ENCODE results near the gene GPATCH8. TPM values are rescaled to one million over a fixed set of nuclear protein-coding genes. Genes with fewer than 3 reads are reported as not detected.

Gene GPATCH8
- total and polyA plus RNA-seq, 2 donors (not counting 3 experiments of a cell fraction or from before 2014, with no cell fraction given): 14.6 to 35.3 TPM

DNA sequence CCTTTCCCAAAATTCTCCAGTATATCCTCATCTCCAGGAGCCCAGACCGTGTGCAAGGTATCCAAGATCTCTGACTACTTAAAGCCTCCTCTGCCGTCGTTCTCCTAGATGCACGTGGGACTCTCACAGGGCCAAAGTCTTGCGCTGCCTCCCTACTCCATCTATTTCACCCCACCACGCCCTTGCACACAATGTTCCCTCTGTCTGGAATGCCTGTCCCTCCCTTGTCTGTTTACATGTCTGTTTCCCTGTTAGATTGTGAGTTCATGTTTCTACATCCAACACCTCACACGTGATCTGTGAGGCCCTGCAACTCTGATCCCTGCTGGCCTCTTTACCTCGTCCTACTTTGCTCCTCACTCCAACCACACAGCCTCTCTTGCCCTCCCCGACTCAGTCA lies 49.2 kb upstream of the GPATCH8 start:
- DNase-seq (ENCODE audit: low read depth, low spot score): no peak
- H3K27ac ChIP-seq (ENCODE audit: insufficient read depth, low read depth, low read length): no peak overlapping the region
- no peaks in the 10 kb centered on the region for H3K9me1 ChIP-seq (replicated peaks; ENCODE audit: control insufficient read depth, extremely low read depth, insufficient read depth, low read length)
- no peaks in the 10 kb centered on the region for H3K79me2 ChIP-seq (ENCODE audit: control insufficient read depth, insufficient read depth, low read length)
- H3K4me2 ChIP-seq (ENCODE audit: insufficient read depth, low read length): no peak overlapping the region
- CTCF ChIA-PET: interaction anchor here (0.8 to 0.9 kb wide), 2 partner anchors 8 to 18 kb away, joined by 3 to 4 read pairs; no protein-coding TSS in a partner anchor
- H3K9ac ChIP-seq (replicated peaks; ENCODE audit: extremely low read depth, insufficient read depth, low read length): no peak overlapping the region
- no peaks in the 10 kb centered on the region for H3K9me3 ChIP-seq (replicated peaks; ENCODE audit: control insufficient read depth, insufficient read depth, low read length)
- no peaks in the 10 kb centered on the region for H4K20me1 ChIP-seq (replicated peaks; ENCODE audit: control insufficient read depth, extremely low read depth, insufficient read depth, low read length)
- H3K4me3 ChIP-seq (replicated peaks in 1 of 3; ENCODE audit: insufficient read depth in 1 of 3, low read depth in 1 of 3, low read length in 3 of 3): no peak overlapping the region
- dilution Hi-C loops (cut with MboI; ENCODE audit: extremely low pct_ligation_motif_present, low sequenced_read_pairs): no loop called here
- intact Hi-C loops (cut with micrococcal nuclease): no loop called here
- BruUV-seq (replicated peaks): no TSS peak
- H3K4me1 ChIP-seq (ENCODE audit: control insufficient read depth, extremely low read depth, insufficient read depth, low read length): peaks cover 10% of the 10 kb centered on the region
- no peak for FAIRE-seq
- TF ChIP-seq GATA2 (IDR thresholded peaks at IDR 0.05; ENCODE audit: insufficient read depth, insufficient read length, low read depth, low read length) (no peak), MYC (IDR thresholded peaks at IDR 0.05; ENCODE audit: low read depth, low read length) (no peak), POLR2AphosphoS5 (IDR thresholded peaks at IDR 0.05; ENCODE audit: insufficient read depth, low read depth, low read length) (no peak), EZH2 (IDR thresholded peaks at IDR 0.05; ENCODE audit: borderline replicate concordance, low read depth, low read length, severe bottlenecking) (no peak), POLR2A (IDR thresholded peaks at IDR 0.05; ENCODE audit: low read depth, low read length) (no peak), JUN (IDR thresholded peaks at IDR 0.05; ENCODE audit: borderline replicate concordance, insufficient read depth, insufficient read length, low read depth) (no peak), FOS (IDR thresholded peaks at IDR 0.05; ENCODE audit: borderline replicate concordance, insufficient read depth, low read length) (no peak)
- TF ChIP-seq, protein P1, sequence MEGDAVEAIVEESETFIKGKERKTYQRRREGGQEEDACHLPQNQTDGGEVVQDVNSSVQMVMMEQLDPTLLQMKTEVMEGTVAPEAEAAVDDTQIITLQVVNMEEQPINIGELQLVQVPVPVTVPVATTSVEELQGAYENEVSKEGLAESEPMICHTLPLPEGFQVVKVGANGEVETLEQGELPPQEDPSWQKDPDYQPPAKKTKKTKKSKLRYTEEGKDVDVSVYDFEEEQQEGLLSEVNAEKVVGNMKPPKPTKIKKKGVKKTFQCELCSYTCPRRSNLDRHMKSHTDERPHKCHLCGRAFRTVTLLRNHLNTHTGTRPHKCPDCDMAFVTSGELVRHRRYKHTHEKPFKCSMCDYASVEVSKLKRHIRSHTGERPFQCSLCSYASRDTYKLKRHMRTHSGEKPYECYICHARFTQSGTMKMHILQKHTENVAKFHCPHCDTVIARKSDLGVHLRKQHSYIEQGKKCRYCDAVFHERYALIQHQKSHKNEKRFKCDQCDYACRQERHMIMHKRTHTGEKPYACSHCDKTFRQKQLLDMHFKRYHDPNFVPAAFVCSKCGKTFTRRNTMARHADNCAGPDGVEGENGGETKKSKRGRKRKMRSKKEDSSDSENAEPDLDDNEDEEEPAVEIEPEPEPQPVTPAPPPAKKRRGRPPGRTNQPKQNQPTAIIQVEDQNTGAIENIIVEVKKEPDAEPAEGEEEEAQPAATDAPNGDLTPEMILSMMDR (IDR thresholded peaks at IDR 0.05; ENCODE audit: extremely low read depth in 1 of 2, insufficient read depth in 1 of 2, low read depth in 1 of 2, low read length in 2 of 2): no peak
- TF ChIP-seq, protein P2, sequence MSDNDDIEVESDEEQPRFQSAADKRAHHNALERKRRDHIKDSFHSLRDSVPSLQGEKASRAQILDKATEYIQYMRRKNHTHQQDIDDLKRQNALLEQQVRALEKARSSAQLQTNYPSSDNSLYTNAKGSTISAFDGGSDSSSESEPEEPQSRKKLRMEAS (IDR thresholded peaks at IDR 0.05; ENCODE audit: insufficient read depth, insufficient read length): no peak
- no peak overlapping the region for H2AFZ ChIP-seq (ENCODE audit: low read depth, low read length)
- POLR2A ChIA-PET: no interaction called here
- H3K36me3 ChIP-seq (ENCODE audit: control insufficient read depth in 2 of 2, extremely low read depth in 1 of 2, insufficient read depth in 2 of 2, low read length in 2 of 2): no peaks in the 10 kb centered on the region
- H3K27me3 ChIP-seq (ENCODE audit: control insufficient read depth in 2 of 2, insufficient read depth in 2 of 2, low read length in 2 of 2): peaks cover 3 to 5% of the 10 kb centered on the region in 2 experiments

Data from endothelial cell of umbilical vein (primary cell).